ENCODE results near the gene BTNL2.
"Not testable (repeated sequence)": the region's sequence is repeated elsewhere in the genome, so short reads cannot be mapped to it uniquely, and the experiment has no call there.

BTNL2 gene

DNA sequence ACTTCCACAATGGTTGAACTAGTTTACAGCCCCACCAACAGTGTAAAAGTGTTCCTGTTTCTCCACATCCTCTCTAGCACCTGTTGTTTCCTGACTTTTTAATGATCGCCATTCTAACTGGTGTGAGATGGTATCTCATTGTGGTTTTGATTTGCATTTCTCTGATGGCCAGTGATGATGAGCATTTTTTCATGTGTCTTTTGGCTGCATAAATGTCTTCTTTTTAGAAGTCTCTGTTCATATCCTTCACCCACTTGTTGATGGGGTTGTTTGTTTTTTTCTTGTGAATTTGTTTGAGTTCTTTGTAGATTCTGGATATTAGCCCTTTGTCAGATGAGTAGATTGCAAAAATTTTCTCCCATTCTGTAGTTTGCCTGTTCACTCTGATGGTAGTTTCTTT, 47.8 kb downstream of the BTNL2 start:
- not testable (repeated sequence) for DNase-seq

DNA sequence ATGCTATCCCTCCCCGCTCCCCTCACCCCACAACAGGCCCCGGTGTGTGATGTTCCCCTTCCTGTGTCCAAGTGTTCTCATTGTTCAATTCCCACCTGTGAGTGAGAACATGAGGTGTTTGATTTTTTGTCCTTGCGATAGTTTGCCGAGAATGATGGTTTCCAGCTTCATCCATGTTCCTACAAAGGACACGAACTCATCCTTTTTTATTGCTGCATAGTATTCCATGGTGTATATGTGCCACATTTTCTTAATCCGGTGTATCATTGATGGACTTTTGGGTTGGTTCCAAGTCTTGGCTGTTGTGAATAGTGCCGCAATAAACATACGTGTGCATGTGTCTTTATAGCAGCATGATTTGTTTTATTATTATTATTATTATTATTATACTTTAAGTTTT, 48.4 kb downstream of the BTNL2 start:
- DNase-seq: not testable (repeated sequence)

DNA sequence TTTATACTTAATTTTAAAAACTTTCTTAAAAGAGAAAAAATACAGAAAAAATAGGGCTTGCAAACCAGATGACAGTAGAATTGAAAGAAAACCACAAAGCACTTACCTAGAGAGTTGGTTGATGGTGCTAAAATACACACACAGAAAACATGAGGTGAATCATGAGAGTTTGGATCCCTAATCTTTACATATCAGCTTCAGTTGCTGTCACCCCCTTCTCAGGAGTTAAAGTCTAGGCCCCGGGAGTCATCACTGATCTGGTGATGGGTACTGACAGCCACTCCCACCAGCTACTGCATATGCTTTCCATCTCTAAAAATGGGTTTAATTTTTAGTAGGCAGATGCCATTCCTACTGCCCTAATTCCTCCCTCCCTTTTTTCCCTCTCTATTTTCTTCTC, 52.0 kb downstream of the BTNL2 start:
- no peak for DNase-seq

DNA sequence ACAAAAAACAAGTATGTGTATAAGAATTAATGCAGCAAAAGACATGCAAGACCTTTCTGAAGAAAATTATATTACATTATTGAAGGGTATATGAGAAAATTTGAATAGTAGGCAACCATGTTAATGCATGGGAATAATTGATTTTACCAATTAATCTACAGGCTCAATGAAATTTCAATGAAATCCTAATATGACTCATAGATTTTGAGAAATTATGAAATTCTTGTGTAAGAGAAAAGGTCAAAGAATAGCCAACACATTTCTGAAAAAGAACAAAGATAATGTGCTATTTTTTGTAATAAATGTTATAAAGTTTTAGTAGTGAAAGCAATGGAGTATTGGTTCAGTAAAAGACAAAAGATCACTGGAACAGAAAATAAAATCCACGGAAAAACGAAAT, 53.6 kb downstream of the BTNL2 start:
- DNase-seq: no peak

Measured in CD4-positive, alpha-beta T cell treated with Interleukin-17A for 1 hour (primary cell).